Spleen (tissue), 7 donors: ENCODE measurements around the gene SETD3.

Experiments
- POLR2A ChIP-seq, 3 donors: fragments of 450-650 bp; IDR thresholded peaks; one replicate each; pipeline ENCODE4 v1.5.1; 2017; ENCODE audit warnings: antibody characterized with exemption in 3 of 3, mild to moderate bottlenecking in 1 of 3
- POLR2AphosphoS5 ChIP-seq, 3 donors: sonication (generic); formaldehyde crosslinking; IDR thresholded peaks; one replicate each; pipeline ENCODE4 v1.5.1; 2017; ENCODE audit warnings: antibody characterized with exemption in 3 of 3
- TF ChIP-seq, protein P1 (sequence below), 11 experiments: fragments of 200-600 bp in 7 of 11; fragments of 450-650 bp in 4 of 11; sonication (generic) in 4 of 11; IDR thresholded peaks in 8 of 11; conservative IDR thresholded peaks in 3 of 11; 1 replicate in 7 of 11; 2 replicates in 4 of 11; pipeline versions ENCODE4 v1.4.0 to v1.8.0; 2016 to 2021; ENCODE audit warnings: antibody characterized with exemption in 11 of 11, inconsistent platforms in 4 of 11, mild to moderate bottlenecking in 1 of 11
- donor health status: DM: no; HTN: no; CAD: no; lungs with moderate emphysema.
- donor health status: DM: no; HTN: no; CAD: no.
- donor health status: DM: no; HTN: no; CAD: no.

GRCh38 chr14:99468836-99469592, 11.6 kb downstream of the SETD3 start:
- TF ChIP-seq, protein P1, sequence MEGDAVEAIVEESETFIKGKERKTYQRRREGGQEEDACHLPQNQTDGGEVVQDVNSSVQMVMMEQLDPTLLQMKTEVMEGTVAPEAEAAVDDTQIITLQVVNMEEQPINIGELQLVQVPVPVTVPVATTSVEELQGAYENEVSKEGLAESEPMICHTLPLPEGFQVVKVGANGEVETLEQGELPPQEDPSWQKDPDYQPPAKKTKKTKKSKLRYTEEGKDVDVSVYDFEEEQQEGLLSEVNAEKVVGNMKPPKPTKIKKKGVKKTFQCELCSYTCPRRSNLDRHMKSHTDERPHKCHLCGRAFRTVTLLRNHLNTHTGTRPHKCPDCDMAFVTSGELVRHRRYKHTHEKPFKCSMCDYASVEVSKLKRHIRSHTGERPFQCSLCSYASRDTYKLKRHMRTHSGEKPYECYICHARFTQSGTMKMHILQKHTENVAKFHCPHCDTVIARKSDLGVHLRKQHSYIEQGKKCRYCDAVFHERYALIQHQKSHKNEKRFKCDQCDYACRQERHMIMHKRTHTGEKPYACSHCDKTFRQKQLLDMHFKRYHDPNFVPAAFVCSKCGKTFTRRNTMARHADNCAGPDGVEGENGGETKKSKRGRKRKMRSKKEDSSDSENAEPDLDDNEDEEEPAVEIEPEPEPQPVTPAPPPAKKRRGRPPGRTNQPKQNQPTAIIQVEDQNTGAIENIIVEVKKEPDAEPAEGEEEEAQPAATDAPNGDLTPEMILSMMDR (IDR thresholded peaks at IDR 0.05 in 8 of 11, conservative IDR thresholded peaks at IDR 0.05 in 3 of 11) = no peak
- TF ChIP-seq POLR2AphosphoS5 (IDR thresholded peaks at IDR 0.05) (no peak), POLR2A (IDR thresholded peaks at IDR 0.05) (no peak)
